CD14-positive monocyte (primary cell): ENCODE data around the gene ITGA4. TPM values are rescaled to one million over a fixed set of nuclear protein-coding genes. Genes with fewer than 3 reads are reported as not detected.

Experiments
- DNase-seq, 3 donors: peaks; one replicate each; pipeline ENCODE4 v3.0.0-alpha.2; 2011 to 2022
- H2AFZ ChIP-seq: 2 replicates; pipeline ENCODE4 v1.6.0; 2012; ENCODE audit warnings: mild to moderate bottlenecking, low read depth, low read length, inconsistent platforms; ENCODE audit not compliant: insufficient read depth, poor library complexity, severe bottlenecking
- H3K27ac ChIP-seq, 2 donors: 1 replicate in 1 of 2; 2 replicates in 1 of 2; pipeline ENCODE4 v1.5.1; 2012 to 2013; ENCODE audit warnings: low read length in 2 of 2, control low read depth in 1 of 2, inconsistent platforms in 1 of 2, low read depth in 1 of 2, mild to moderate bottlenecking in 1 of 2
- H3K27me3 ChIP-seq, 2 donors: one replicate each; pipeline versions ENCODE4 v1.6.0 to v1.6.1; 2011 to 2013; ENCODE audit warnings: low read length in 2 of 2; ENCODE audit not compliant: control insufficient read depth in 2 of 2, insufficient read depth in 2 of 2
- H3K36me3 ChIP-seq, 2 donors: replicated peaks in 1 of 2; 1 replicate in 1 of 2; 2 replicates in 1 of 2; pipeline versions ENCODE4 v1.5.1 to v1.6.1; 2012 to 2013; ENCODE audit warnings: low read length in 2 of 2, control low read depth in 1 of 2, inconsistent platforms in 1 of 2, mild to moderate bottlenecking in 1 of 2; ENCODE audit not compliant: insufficient read depth in 2 of 2, control insufficient read depth in 1 of 2
- H3K4me1 ChIP-seq, 2 donors: 1 replicate in 1 of 2; 2 replicates in 1 of 2; pipeline versions ENCODE4 v1.5.1 to v1.6.1; 2012 to 2013; ENCODE audit warnings: low read length in 2 of 2, control low read depth in 1 of 2, inconsistent platforms in 1 of 2, mild to moderate bottlenecking in 1 of 2, moderate library complexity in 1 of 2; ENCODE audit not compliant: insufficient read depth in 2 of 2, control insufficient read depth in 1 of 2
- H3K4me2 ChIP-seq: replicated peaks from 2 replicates; pipeline ENCODE3; 2012; ENCODE audit warnings: low read length, moderate library complexity, mild to moderate bottlenecking; ENCODE audit not compliant: poor library complexity, severe bottlenecking; ENCODE audit errors: extremely low read depth
- H3K4me3 ChIP-seq, 3 experiments: fragments of 200-600 bp in 1 of 3; sonication (generic) in 1 of 3; replicated peaks in 1 of 3; 1 replicate in 2 of 3; 2 replicates in 1 of 3; pipeline ENCODE4 v1.5.1; 2011 to 2013; ENCODE audit warnings: low read length in 3 of 3, mild to moderate bottlenecking in 3 of 3, control low read depth in 2 of 3, low read depth in 2 of 3, inconsistent platforms in 1 of 3, moderate library complexity in 1 of 3
- H3K79me2 ChIP-seq: 2 replicates; pipeline ENCODE4 v1.6.0; 2012; ENCODE audit warnings: mild to moderate bottlenecking, control low read depth, inconsistent platforms, low read length, moderate library complexity; ENCODE audit not compliant: insufficient read depth
- H3K9ac ChIP-seq: 2 replicates; pipeline ENCODE4 v1.6.0; 2017; ENCODE audit warnings: low read length, mild to moderate bottlenecking; ENCODE audit not compliant: insufficient read depth, poor library complexity, severe bottlenecking
- H3K9me3 ChIP-seq, 2 donors: replicated peaks in 1 of 2; 1 replicate in 1 of 2; 2 replicates in 1 of 2; pipeline versions ENCODE4 v1.5.1 to v1.6.1; 2012 to 2013; ENCODE audit warnings: low read length in 2 of 2, control low read depth in 1 of 2; ENCODE audit not compliant: control insufficient read depth in 1 of 2, insufficient read depth in 1 of 2
- H4K20me1 ChIP-seq: 2 replicates; pipeline ENCODE4 v1.6.0; 2012; ENCODE audit warnings: mild to moderate bottlenecking, low read length, control low read depth, moderate library complexity; ENCODE audit not compliant: insufficient read depth
- H3K27ac Mint-ChIP-seq, 7 donors: one replicate each; pipeline ENCODE4 v1.8.0; 2020; ENCODE audit warnings: mild to moderate bottlenecking in 7 of 7, mixed read lengths in 7 of 7, moderate library complexity in 6 of 7, inconsistent platforms in 2 of 7
- H3K27me3 Mint-ChIP-seq, 3 donors: one replicate each; pipeline ENCODE4 v1.8.0; 2021 to 2022; ENCODE audit warnings: low read depth in 3 of 3, mild to moderate bottlenecking in 3 of 3, mixed read lengths in 3 of 3, moderate library complexity in 3 of 3, inconsistent platforms in 1 of 3
- H3K36me3 Mint-ChIP-seq, 2 donors: one replicate each; pipeline ENCODE4 v1.8.0; 2020; ENCODE audit warnings: mixed read lengths in 2 of 2, inconsistent platforms in 1 of 2, mild to moderate bottlenecking in 1 of 2
- H3K4me1 Mint-ChIP-seq: one replicate; pipeline ENCODE4 v1.8.0; 2020; ENCODE audit warnings: mild to moderate bottlenecking, mixed read lengths
- H3K4me3 Mint-ChIP-seq, 2 donors: one replicate each; pipeline ENCODE4 v1.8.0; 2020; ENCODE audit warnings: mild to moderate bottlenecking in 2 of 2, mixed read lengths in 2 of 2, moderate library complexity in 1 of 2
- H3K9me3 Mint-ChIP-seq, 7 donors: one replicate each; pipeline ENCODE4 v1.8.0; 2020 to 2022; ENCODE audit warnings: mixed read lengths in 7 of 7, mild to moderate bottlenecking in 6 of 7, moderate library complexity in 6 of 7, inconsistent platforms in 2 of 7
- WGBS: methylation state at CpG from one replicate; pipeline ENCODE4 v1.1.5; 2013; ENCODE audit warnings: missing lambda C conversion rate; ENCODE audit not compliant: insufficient coverage; 5-methylcytosine and 5-hydroxymethylcytosine counted together
- intact Hi-C, 2 donors: fragments of 100-400 bp; cut with micrococcal nuclease; formaldehyde crosslinking; loops; one replicate each; pipeline versions ENCODE4 v1.15.0 to v1.15.1; 2023
- polyA plus RNA-seq, 3 donors: library from polyadenylated mRNA; depleted of rRNA in 1 of 3; unstranded in 2 of 3; stranded (reverse) in 1 of 3; fragments of 300-500 nt in 2 of 3; fragments of >200 nt in 1 of 3; fragmentation: Illumina TruSeq in 2 of 3; gene quantifications; 1 replicate in 2 of 3; 2 replicates in 1 of 3; pipeline ENCODE4 v1.2.3, GENCODE V29; 2012 to 2021
- TF ChIP-seq, protein P1 (sequence below): fragments of 200-600 bp; IDR thresholded peaks from one replicate; pipeline ENCODE4 v1.8.0; 2022; ENCODE audit warnings: antibody characterized with exemption, mild to moderate bottlenecking

The ITGA4 gene
- polyA plus RNA-seq, 3 donors, result 66.1 to 97.3 (median 84.1) TPM

DNA sequence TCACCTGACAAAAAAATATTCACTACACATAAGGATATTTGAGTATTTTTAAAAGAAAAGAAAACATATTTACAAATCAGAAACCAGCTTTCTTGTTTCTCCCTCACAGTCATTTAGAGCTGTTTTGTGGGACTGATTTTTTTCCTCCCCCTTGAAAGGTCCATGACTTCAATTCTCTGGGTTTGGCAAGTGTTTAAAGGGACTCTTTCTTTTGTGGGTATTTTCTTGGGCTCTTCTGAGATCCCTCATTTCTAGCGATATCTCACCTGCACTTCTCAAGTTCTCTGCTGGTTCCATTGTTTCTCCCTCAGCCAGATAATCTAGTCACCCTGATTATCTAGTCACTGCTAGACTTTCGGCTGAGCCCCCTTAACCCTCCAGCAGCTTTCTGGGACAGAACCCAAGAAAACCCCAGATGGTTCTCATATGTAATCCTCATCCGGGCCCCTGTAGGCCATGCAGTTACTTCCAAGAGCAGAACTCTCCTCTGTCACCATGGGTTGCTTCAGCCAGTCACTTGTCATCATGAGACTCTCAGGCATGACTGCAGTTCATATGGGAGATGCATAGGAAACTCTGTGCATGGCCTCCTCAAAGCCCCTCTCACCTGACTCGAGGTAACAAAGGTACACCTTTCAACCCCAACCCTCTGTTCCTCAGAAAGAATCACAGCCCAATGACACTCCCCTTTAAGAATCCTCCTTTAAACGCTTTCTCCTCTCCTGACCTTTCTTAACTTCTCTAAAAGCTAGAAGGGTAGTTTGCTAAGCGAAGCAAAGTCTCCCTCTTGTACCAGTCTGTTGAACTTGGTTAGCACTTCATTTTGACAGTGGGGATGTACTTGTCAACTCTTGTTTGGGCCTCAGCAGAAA lies 36.7 kb upstream of the ITGA4 start:
- H3K9ac ChIP-seq, result no peak overlapping the region
- no peaks in the 10 kb centered on the region for H3K36me3 ChIP-seq
- no peaks in the 10 kb centered on the region for H3K9me3 ChIP-seq
- H3K4me3 Mint-ChIP-seq, result no peak overlapping the region
- peaks cover 17 to 23% of the 10 kb centered on the region in 2 donors for H3K4me1 ChIP-seq
- no peak overlapping the region for H3K4me3 ChIP-seq
- peak overlapping the region in 1 of 2 donors; percentile 10 for H3K27ac ChIP-seq
- peaks cover 22% of the 10 kb centered on the region for H3K4me1 Mint-ChIP-seq
- no peaks in the 10 kb centered on the region for H3K79me2 ChIP-seq
- 88% methylated on average over 4 of the region's 6 CpGs for WGBS
- intact Hi-C loops, result no loop called here
- no peaks in the 10 kb centered on the region for H3K27me3 ChIP-seq
- peak overlapping the region; percentile 41 to 83 (median 73) for H3K27ac Mint-ChIP-seq
- peaks cover 0 to 2% (median 0%) of the 10 kb centered on the region in 7 donors for H3K9me3 Mint-ChIP-seq
- no peak overlapping the region for H2AFZ ChIP-seq
- no peak overlapping the region for H3K4me2 ChIP-seq
- H3K36me3 Mint-ChIP-seq, result peaks cover 0 to 4% of the 10 kb centered on the region in 2 donors
- no peak for DNase-seq
- H3K27me3 Mint-ChIP-seq, result peaks cover 0 to 2% (median 0%) of the 10 kb centered on the region in 3 donors
- TF ChIP-seq, protein P1, sequence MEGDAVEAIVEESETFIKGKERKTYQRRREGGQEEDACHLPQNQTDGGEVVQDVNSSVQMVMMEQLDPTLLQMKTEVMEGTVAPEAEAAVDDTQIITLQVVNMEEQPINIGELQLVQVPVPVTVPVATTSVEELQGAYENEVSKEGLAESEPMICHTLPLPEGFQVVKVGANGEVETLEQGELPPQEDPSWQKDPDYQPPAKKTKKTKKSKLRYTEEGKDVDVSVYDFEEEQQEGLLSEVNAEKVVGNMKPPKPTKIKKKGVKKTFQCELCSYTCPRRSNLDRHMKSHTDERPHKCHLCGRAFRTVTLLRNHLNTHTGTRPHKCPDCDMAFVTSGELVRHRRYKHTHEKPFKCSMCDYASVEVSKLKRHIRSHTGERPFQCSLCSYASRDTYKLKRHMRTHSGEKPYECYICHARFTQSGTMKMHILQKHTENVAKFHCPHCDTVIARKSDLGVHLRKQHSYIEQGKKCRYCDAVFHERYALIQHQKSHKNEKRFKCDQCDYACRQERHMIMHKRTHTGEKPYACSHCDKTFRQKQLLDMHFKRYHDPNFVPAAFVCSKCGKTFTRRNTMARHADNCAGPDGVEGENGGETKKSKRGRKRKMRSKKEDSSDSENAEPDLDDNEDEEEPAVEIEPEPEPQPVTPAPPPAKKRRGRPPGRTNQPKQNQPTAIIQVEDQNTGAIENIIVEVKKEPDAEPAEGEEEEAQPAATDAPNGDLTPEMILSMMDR, result no peak
- no peaks in the 10 kb centered on the region for H4K20me1 ChIP-seq

DNA sequence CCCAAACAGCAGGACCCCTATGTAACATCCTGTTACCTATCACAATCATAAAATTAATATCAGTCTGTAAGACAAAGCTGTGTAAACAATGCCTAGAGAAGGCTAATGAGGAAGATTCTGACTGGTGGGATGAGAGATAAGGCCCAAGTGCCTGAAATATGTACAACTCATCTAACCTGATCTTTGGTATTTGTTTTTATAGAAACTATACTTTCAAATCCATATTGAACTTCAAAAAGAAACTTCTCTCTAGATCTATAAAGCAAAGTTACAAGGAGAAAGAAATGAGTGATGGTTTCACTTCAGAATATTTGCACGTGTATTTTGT lies 36.1 kb upstream of the ITGA4 start:
- Mint-ChIP-seq H3K4me3 (no peak overlapping the region), H3K27me3 (peaks cover 0 to 2% (median 0%) of the 10 kb centered on the region in 3 donors), H3K4me1 (peaks cover 22% of the 10 kb centered on the region), H3K27ac (peak overlapping the region in 4 of 7 donors; percentile 53 to 83 (median 74)), H3K36me3 (peaks cover 0 to 4% of the 10 kb centered on the region in 2 donors), H3K9me3 (peaks cover 0 to 3% (median 0%) of the 10 kb centered on the region in 7 donors)
- peaks cover 17 to 23% of the 10 kb centered on the region in 2 donors for H3K4me1 ChIP-seq
- H3K9me3 ChIP-seq, result no peaks in the 10 kb centered on the region
- intact Hi-C loops, result no loop called here
- H3K79me2 ChIP-seq, result no peaks in the 10 kb centered on the region
- TF ChIP-seq, protein P1, result no peak
- H3K4me3 ChIP-seq, result no peak overlapping the region
- H4K20me1 ChIP-seq, result no peaks in the 10 kb centered on the region
- no peak overlapping the region for H3K4me2 ChIP-seq
- H3K27me3 ChIP-seq, result no peaks in the 10 kb centered on the region
- no peaks in the 10 kb centered on the region for H3K36me3 ChIP-seq
- WGBS, result no CpG with 5 or more reads among the region's 1 CpG
- no peak overlapping the region for H2AFZ ChIP-seq
- H3K27ac ChIP-seq, result peak overlapping the region in 1 of 2 donors; percentile 10
- no peak overlapping the region for H3K9ac ChIP-seq
- no peak for DNase-seq
